ENCODE measurements around the gene PDCD1.
"Not testable (repeated sequence)": the region's sequence is repeated elsewhere in the genome, so short reads cannot be mapped to it uniquely, and the experiment has no call there.

Gene PDCD1

DNA sequence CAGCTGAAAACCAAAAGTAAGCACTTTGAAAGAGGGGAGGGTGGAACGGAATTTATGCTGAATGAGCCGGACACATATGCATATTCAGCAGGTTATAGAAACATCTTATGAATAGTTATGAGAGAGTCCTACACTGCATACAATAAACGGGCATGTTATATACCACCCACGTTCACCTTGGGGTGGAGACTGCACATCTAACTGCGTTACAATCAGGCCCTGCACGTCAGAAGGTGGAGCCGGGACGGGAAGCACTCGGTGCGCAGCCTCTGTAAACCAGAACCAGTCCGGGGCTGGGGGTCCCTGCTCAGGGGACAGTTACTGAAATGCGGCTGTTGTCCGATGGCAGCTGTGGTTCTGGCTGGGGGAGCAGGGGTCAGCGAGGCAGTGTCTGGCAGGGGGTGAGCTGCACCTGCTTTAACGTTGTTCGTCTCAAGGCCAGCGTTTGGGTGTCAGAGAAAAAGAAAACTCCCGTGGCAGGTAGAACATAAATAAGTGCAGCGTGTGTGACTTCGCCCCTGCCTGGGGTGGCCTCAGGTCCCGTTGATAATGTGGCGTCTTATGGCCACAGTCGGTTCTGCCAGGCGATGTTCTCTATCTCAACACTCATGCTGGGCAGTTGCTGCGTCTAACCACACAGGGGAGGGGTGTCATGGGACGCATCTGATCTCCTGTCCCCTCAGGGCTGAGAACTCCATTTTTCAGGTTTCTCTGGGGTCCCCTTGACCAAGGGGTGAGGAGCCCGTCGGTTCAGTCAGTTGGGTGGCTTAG lies 24.8 kb downstream of the PDCD1 start:
- DNase-seq (ENCODE audit: low spot score), result not testable (repeated sequence)

GRCh38 chr2:241833101-241833663 lies 25.5 kb downstream of the PDCD1 start:
- DNase-seq (ENCODE audit: low spot score), result no peak

- DNase-seq (ENCODE audit: low spot score), result no peak
Observed at GRCh38 chr2:241827394-241827793, 31.3 kb downstream of the PDCD1 start.

DNA sequence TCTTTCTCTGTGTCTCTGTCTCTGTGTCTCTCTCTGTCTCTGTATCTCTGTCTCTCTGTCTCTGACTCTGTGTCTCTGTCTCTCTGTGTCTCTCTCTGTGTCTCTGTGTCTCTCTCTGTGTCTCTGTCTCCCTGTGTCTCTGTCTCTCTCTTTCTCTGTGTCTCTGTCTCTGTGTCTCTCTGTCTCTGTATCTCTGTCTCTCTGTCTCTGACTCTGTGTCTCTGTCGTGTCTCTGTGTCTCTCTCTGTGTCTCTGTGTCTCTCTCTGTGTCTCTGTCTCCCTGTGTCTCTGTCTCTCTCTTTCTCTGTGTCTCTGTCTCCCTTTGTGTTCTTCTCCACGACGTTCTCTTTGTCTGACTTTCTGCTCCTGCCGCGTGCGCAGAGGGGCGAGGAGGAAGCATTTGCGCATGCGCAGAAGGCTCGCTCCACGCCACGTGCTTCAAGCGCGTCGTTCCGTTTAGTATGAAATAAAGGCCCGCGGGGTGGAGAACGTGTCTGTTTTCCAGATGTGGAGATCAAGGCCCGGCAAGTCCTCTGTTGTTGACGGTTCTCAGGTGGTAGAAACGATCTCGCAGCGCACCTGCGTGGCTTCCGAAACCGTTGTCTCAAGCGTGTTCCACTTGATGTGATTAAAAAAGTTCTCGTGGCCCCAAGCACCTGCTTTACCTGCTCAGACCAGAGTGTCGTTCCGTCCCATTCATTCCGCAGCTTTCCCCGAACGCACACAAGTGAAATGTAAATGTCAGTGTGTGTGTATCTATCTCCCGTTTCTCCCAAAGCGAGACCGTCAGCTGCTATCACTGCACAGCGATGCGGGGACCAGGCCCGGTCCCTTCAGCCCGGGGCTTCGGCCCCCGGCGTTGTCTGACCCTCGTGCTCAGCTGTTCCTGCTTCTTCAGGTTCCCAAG lies 34.9 kb downstream of the PDCD1 start:
- not testable (repeated sequence) for DNase-seq (ENCODE audit: low spot score)

DNA sequence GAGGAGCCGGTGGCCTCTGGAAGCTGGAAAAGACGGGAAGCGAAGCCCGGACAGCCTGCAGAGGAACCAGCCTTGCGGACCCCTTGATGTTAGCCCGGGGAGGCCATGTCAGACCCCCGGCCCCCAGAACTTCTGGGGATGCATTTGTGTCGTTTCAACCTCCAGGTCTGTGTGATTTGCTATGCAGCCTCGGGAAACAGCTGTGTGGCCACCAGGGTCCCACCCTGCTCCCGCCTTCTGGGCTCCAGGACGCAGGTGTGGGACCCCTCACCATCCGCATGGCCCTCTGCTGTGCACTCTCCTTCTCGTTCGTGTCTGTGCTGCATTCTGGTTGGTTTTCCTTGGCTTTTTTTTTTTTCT lies 36.5 kb downstream of the PDCD1 start:
- DNase-seq (ENCODE audit: low spot score), result no peak

GRCh38 chr2:241821460-241822263 lies 37.0 kb downstream of the PDCD1 start:
- DNase-seq (ENCODE audit: low spot score), result no peak

- DNase-seq (ENCODE audit: low spot score), result no peak
Observed at GRCh38 chr2:241820625-241821384, 37.9 kb downstream of the PDCD1 start.

- not testable (repeated sequence) for DNase-seq (ENCODE audit: low spot score)
Observed at GRCh38 chr2:241819947-241820624, 38.6 kb downstream of the PDCD1 start.

DNA sequence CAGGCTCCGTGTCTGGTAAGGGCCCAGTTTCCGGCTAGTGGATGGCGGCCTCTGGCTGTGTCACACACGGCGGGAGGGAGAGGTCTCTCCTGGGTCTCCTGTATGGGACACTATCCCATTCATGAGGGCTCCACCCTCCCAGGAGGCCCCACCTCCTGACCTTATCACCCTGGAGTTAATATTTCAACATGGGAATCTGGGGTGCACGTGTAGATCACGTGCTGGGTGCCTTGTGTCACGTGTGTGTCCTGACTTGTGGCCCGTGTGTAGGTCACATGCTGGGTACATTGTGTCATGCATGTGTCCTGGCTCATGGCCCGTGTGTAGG lies 39.8 kb downstream of the PDCD1 start:
- no peak for DNase-seq (ENCODE audit: low spot score)

- DNase-seq (ENCODE audit: low spot score), result no peak
Observed at GRCh38 chr2:241818229-241818942, 40.3 kb downstream of the PDCD1 start.

DNA sequence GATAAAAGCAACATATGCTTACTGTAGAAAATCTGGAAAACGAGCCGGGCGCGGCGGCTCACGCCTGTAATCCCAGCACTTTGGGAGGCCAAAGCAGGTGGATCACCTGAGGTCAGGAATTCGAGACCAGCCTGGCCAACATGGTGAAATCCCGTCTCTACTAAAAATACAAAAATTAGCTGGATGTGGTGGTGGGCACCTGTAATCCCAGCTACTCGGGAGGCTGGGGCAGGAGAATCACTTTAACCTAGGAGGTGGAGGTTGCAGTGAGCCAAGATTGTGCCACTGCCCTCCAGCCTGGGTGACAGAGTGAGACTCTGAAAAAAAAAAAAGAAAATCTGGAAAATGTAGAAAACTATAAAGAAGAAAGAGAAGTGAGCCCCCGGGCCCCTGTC lies 40.9 kb downstream of the PDCD1 start:
- DNase-seq (ENCODE audit: low spot score), result not testable (repeated sequence)

DNA sequence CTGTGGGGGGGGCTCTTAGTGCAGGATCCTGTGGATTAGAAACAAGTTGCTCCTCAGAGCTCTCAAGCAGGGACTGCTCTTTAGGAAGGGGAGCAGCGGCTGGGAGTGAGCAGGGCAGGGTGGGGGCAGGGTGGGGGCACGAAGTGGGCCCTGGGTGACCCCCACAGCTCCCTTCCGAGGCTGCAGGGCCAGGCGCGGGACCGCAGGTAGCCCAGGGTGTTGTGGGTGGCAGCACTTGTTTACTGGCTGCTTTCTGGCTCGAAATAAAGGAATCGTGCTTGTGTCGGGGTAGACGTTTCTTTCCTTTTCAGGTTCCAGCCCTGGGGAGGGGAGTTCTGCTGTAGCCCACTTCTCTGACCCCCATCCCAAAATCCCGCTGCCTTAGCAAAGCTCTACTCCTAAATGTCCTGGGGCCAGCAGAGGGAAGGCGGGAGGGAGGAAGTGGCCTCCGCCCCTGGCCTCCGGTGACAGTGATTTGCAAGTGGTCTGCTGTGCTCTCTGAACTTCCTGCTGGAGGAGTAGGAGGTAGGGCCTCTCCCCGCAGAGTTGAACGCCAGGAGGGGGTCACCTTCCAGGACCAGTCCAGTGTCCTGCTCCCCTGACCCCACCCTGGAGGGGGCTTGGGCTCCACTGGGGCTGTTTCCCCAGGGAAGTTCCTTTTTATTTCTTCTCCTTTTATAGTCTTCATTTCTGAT lies 41.4 kb downstream of the PDCD1 start:
- no peak for DNase-seq (ENCODE audit: low spot score)

GRCh38 chr2:241816431-241817121 lies 42.1 kb downstream of the PDCD1 start:
- no peak for DNase-seq (ENCODE audit: low spot score)

- no peak for DNase-seq (ENCODE audit: low spot score)
Observed at GRCh38 chr2:241815477-241816430, 42.9 kb downstream of the PDCD1 start.

- DNase-seq (ENCODE audit: low spot score), result no peak
Observed at GRCh38 chr2:241814643-241815476, 43.8 kb downstream of the PDCD1 start.

DNA sequence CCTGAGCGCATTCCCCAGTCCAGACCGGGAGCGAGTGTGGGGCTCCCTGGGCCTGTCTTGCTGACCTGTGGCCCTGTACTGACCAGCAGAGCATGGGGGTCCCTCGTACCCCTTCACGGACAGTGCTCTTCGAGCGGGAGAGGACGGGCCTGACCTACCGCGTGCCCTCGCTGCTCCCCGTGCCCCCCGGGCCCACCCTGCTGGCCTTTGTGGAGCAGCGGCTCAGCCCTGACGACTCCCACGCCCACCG lies 44.4 kb downstream of the PDCD1 start:
- no peak for DNase-seq (ENCODE audit: low spot score)
